Spleen (tissue), 11 donors: Measurements from ENCODE around the gene TMEM196. TPM values are rescaled to one million over a fixed set of nuclear protein-coding genes. Genes with fewer than 3 reads are reported as not detected.

Source experiments
- DNase-seq: peaks from one replicate; pipeline ENCODE4 v3.0.0-alpha.2; 2020
- H3K27ac ChIP-seq, 8 donors: fragments of 200-600 bp; sonication (generic) in 7 of 8; 1 replicate in 4 of 8; 2 replicates in 4 of 8; pipeline versions ENCODE4 v1.5.0 to v1.8.0; 2016 to 2021; ENCODE audit warnings: inconsistent platforms in 4 of 8, mild to moderate bottlenecking in 4 of 8, moderate library complexity in 1 of 8
- H3K27me3 ChIP-seq, 7 donors: fragments of 200-600 bp; sonication (generic) in 6 of 7; replicated peaks in 1 of 7; 1 replicate in 4 of 7; 2 replicates in 3 of 7; pipeline versions ENCODE4 v1.5.0 to v1.8.0; 2016 to 2021; ENCODE audit warnings: inconsistent platforms in 3 of 7, mild to moderate bottlenecking in 1 of 7
- H3K36me3 ChIP-seq, 6 donors: fragments of 200-600 bp; sonication (generic) in 5 of 6; 1 replicate in 4 of 6; 2 replicates in 2 of 6; pipeline versions ENCODE4 v1.5.0 to v1.8.0; 2016 to 2021; ENCODE audit warnings: inconsistent platforms in 2 of 6
- H3K4me1 ChIP-seq, 6 donors: fragments of 200-600 bp; sonication (generic) in 5 of 6; 1 replicate in 3 of 6; 2 replicates in 3 of 6; pipeline versions ENCODE4 v1.5.0 to v1.8.0; 2016 to 2021; ENCODE audit warnings: inconsistent platforms in 3 of 6
- H3K4me3 ChIP-seq, 8 donors: fragments of 200-600 bp; sonication (generic) in 7 of 8; 1 replicate in 4 of 8; 2 replicates in 4 of 8; pipeline versions ENCODE4 v1.5.0 to v1.8.0; 2016 to 2021; ENCODE audit warnings: inconsistent platforms in 4 of 8, mild to moderate bottlenecking in 4 of 8, moderate library complexity in 2 of 8
- H3K9me3 ChIP-seq, 8 donors: fragments of 200-600 bp; sonication (generic) in 7 of 8; 1 replicate in 4 of 8; 2 replicates in 4 of 8; pipeline versions ENCODE4 v1.5.0 to v1.8.0; 2016 to 2021; ENCODE audit warnings: inconsistent platforms in 4 of 8
- POLR2A ChIP-seq, 3 donors: fragments of 450-650 bp; IDR thresholded peaks; one replicate each; pipeline ENCODE4 v1.5.1; 2017; ENCODE audit warnings: antibody characterized with exemption in 3 of 3, mild to moderate bottlenecking in 1 of 3
- POLR2AphosphoS5 ChIP-seq, 3 donors: sonication (generic); formaldehyde crosslinking; IDR thresholded peaks; one replicate each; pipeline ENCODE4 v1.5.1; 2017; ENCODE audit warnings: antibody characterized with exemption in 3 of 3
- WGBS, 5 donors: extraction: QIAGEN DNeasy Blood & Tissue Kit in 3 of 5; methylation state at CpG; one replicate each; pipeline versions ENCODE4 v1.1.5 to v1.1.7; 2013 to 2018; 5-methylcytosine and 5-hydroxymethylcytosine counted together
- intact Hi-C: fragments of 100-400 bp; cut with DNase I; formaldehyde crosslinking; loops from one replicate; pipeline ENCODE4 v1.15.0; 2023; ENCODE audit warnings: low total_unique reads
- microRNA-seq, 3 donors: library from miRNA; unstranded; fragments of <30 nt; microRNA quantifications; one replicate each; pipeline versions ENCODE4 to v1.1.0, GENCODE V29; 2019 to 2020
- polyA plus RNA-seq, 3 donors: library from polyadenylated mRNA; stranded (reverse); fragments of 200-250 nt; gene quantifications; one replicate each; pipeline ENCODE4 v1.2.1, GENCODE V29; 2013
- small RNA-seq, 4 donors: library from RNA; depleted of rRNA; stranded (forward); fragments of <200 nt; gene quantifications; one replicate each; pipeline ENCODE3, GENCODE V24; 2016
- total RNA-seq, 7 donors: library from RNA; depleted of rRNA in 3 of 7; stranded (reverse); fragments of >200 nt in 3 of 7; fragmentation: NEBNext Ultra II Directional in 4 of 7; extraction: Animal tissue kit (Norgen Biotek cat#: 25700) in 4 of 7; gene quantifications; one replicate each; pipeline versions ENCODE4 v1.1.0 to v1.2.1, GENCODE V29; 2016 to 2021
- TF ChIP-seq, protein P1 (sequence below), 11 experiments: fragments of 200-600 bp in 7 of 11; fragments of 450-650 bp in 4 of 11; sonication (generic) in 4 of 11; IDR thresholded peaks in 8 of 11; conservative IDR thresholded peaks in 3 of 11; 1 replicate in 7 of 11; 2 replicates in 4 of 11; pipeline versions ENCODE4 v1.4.0 to v1.8.0; 2016 to 2021; ENCODE audit warnings: antibody characterized with exemption in 11 of 11, inconsistent platforms in 4 of 11, mild to moderate bottlenecking in 1 of 11
- donor health status: healthy with polysubstance abuse.
- donor health status: DM: no; HTN: no; CAD: no; lungs with moderate emphysema.
- donor health status: DM: no; HTN: no; CAD: no.
- donor health status: Bipolar disorder and iron deficiency.
- donor health status: healthy.
- donor health status: DM: no; HTN: no; CAD: no.
- donor health status: DM: yes; HTN: yes; CAD: no.

The TMEM196 gene
- total and polyA plus RNA-seq, 10 donors: 0.08 TPM; not detected in 9

- H3K27me3 ChIP-seq: no peaks in the 10 kb centered on the region
- no peak overlapping the region for H3K4me3 ChIP-seq
- intact Hi-C loops: no loop called here
- H3K36me3 ChIP-seq: no peaks in the 10 kb centered on the region
- TF ChIP-seq POLR2A (IDR thresholded peaks at IDR 0.05) (no peak), POLR2AphosphoS5 (IDR thresholded peaks at IDR 0.05) (no peak)
- TF ChIP-seq, protein P1, sequence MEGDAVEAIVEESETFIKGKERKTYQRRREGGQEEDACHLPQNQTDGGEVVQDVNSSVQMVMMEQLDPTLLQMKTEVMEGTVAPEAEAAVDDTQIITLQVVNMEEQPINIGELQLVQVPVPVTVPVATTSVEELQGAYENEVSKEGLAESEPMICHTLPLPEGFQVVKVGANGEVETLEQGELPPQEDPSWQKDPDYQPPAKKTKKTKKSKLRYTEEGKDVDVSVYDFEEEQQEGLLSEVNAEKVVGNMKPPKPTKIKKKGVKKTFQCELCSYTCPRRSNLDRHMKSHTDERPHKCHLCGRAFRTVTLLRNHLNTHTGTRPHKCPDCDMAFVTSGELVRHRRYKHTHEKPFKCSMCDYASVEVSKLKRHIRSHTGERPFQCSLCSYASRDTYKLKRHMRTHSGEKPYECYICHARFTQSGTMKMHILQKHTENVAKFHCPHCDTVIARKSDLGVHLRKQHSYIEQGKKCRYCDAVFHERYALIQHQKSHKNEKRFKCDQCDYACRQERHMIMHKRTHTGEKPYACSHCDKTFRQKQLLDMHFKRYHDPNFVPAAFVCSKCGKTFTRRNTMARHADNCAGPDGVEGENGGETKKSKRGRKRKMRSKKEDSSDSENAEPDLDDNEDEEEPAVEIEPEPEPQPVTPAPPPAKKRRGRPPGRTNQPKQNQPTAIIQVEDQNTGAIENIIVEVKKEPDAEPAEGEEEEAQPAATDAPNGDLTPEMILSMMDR (IDR thresholded peaks at IDR 0.05 in 8 of 11, conservative IDR thresholded peaks at IDR 0.05 in 3 of 11): no peak
- 84 to 89% (median 87%) methylated on average over 5 of the region's 5 CpGs for WGBS, 5 donors
- no peak overlapping the region for H3K27ac ChIP-seq
- no peak for DNase-seq
- H3K4me1 ChIP-seq: peaks cover 0 to 5% (median 0%) of the 10 kb centered on the region in 6 donors
- H3K9me3 ChIP-seq: no peaks in the 10 kb centered on the region
These were observed 99.0 kb downstream of the TMEM196 start for GRCh38 chr7:19674266-19674960.

DNA sequence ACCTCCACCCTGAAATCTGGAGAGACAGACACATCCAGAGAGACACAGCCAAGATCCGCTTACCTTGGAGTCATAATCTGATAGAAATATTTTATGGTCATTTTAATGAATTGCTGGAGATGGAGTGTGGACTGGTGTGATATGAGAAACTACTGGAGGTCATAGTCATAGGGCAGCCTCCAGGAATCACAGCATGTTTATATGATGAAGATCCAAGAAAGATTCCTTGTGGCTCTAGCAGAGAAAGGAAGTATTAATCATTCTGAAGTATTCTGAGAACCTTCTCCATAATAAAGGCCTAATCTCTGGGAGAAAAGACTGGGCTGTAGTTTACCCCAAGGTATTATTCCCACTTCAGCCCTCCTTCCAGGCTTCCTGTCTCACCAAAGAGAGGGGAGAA lies 102.6 kb downstream of the TMEM196 start:
- intact Hi-C loops: no loop called here
- no peak for DNase-seq
- WGBS, 5 donors: 89 to 100% (median 95%) methylated on average over 1 of the region's 1 CpG
- H3K4me3 ChIP-seq: no peak overlapping the region
- H3K27ac ChIP-seq: no peak overlapping the region
- TF ChIP-seq POLR2AphosphoS5 (IDR thresholded peaks at IDR 0.05): no peak
- TF ChIP-seq, protein P1 (IDR thresholded peaks at IDR 0.05 in 8 of 11, conservative IDR thresholded peaks at IDR 0.05 in 3 of 11): no peak
- TF ChIP-seq POLR2A (IDR thresholded peaks at IDR 0.05): no peak
- H3K36me3 ChIP-seq: no peaks in the 10 kb centered on the region
- H3K9me3 ChIP-seq: no peaks in the 10 kb centered on the region
- H3K4me1 ChIP-seq: no peaks in the 10 kb centered on the region
- no peaks in the 10 kb centered on the region for H3K27me3 ChIP-seq

Small RNAs within 50 kb of the gene (microRNA-seq; reads per million reads assigned to microRNA genes)
- 0 to 0.72 (median 0.28) reads per million in 3 donors for gene MIR3146

Small RNAs within 50 kb of the gene (small RNA-seq; reads per million reads assigned to genes)
- gene MIR3146: 0 reads per million in 4 donors

Other genes with a start within 250 kb of the TMEM196 start
- gene POLR1F, start 64.6 kb downstream of the TMEM196 start, total RNA-seq: 10 to 100 TPM; 12.6 to 24.4 (median 13.6) TPM
- gene POLR1F, start 64.6 kb downstream of the TMEM196 start, polyA plus RNA-seq: 1 to 10 TPM; 7.1 to 9.5 (median 7.2) TPM